Activated T-cell treated with anti-CD3 and anti-CD28 coated beads, Interleukin-2, amount 50 U/mL, for 24 hours (primary cell): ENCODE data around the gene ABTB1.

Experiments
- DNase-seq: peaks from one replicate; pipeline ENCODE4 v3.0.0-alpha.2; 2020
- H3K27ac Mint-ChIP-seq: 2 replicates; pipeline ENCODE4 v1.8.0; 2020; ENCODE audit warnings: mild to moderate bottlenecking, mixed read lengths
- H3K27me3 Mint-ChIP-seq: 2 replicates; pipeline ENCODE4 v1.8.0; 2020; ENCODE audit warnings: mixed read lengths
- H3K36me3 Mint-ChIP-seq: 2 replicates; pipeline ENCODE4 v1.8.0; 2020; ENCODE audit warnings: low read depth, mixed read lengths
- H3K4me1 Mint-ChIP-seq: 2 replicates; pipeline ENCODE4 v1.8.0; 2020; ENCODE audit warnings: low read depth, mixed read lengths
- H3K4me3 Mint-ChIP-seq: 2 replicates; pipeline ENCODE4 v1.8.0; 2020; ENCODE audit warnings: mild to moderate bottlenecking, moderate library complexity, mixed read lengths
- H3K9me3 Mint-ChIP-seq: 2 replicates; pipeline ENCODE4 v1.8.0; 2020; ENCODE audit warnings: mixed read lengths

The ABTB1 gene

GRCh38 chr3:127660621-127661251, 12.0 kb upstream of the ABTB1 start:
- no peak for DNase-seq
- Mint-ChIP-seq H3K9me3 (no peaks in the 10 kb centered on the region), H3K27me3 (no peaks in the 10 kb centered on the region), H3K4me1 (no peaks in the 10 kb centered on the region), H3K27ac (no peak overlapping the region), H3K4me3 (no peak overlapping the region), H3K36me3 (no peaks in the 10 kb centered on the region)

- no peaks in the 10 kb centered on the region for H3K9me3 Mint-ChIP-seq
Measured at GRCh38 chr3:127661600-127661999, 11.2 kb upstream of the ABTB1 start.

GRCh38 chr3:127662001-127662469, 10.7 kb upstream of the ABTB1 start:
- H3K36me3 Mint-ChIP-seq: no peaks in the 10 kb centered on the region
- H3K9me3 Mint-ChIP-seq: no peaks in the 10 kb centered on the region
- no peak overlapping the region for H3K4me3 Mint-ChIP-seq
- H3K27ac Mint-ChIP-seq: no peak overlapping the region
- DNase-seq: no peak
- H3K4me1 Mint-ChIP-seq: no peaks in the 10 kb centered on the region
- H3K27me3 Mint-ChIP-seq: no peaks in the 10 kb centered on the region

More at GRCh38 chr3:127661600-127661999, 11.2 kb upstream of the ABTB1 start:
- Mint-ChIP-seq H3K27ac (no peak overlapping the region), H3K27me3 (no peaks in the 10 kb centered on the region), H3K4me1 (no peaks in the 10 kb centered on the region), H3K36me3 (no peaks in the 10 kb centered on the region), H3K4me3 (no peak overlapping the region)
- no peak for DNase-seq

GRCh38 chr3:127663151-127663550, 9.6 kb upstream of the ABTB1 start:
- no peak overlapping the region for H3K27ac Mint-ChIP-seq
- no peaks in the 10 kb centered on the region for H3K4me1 Mint-ChIP-seq
- no peak overlapping the region for H3K4me3 Mint-ChIP-seq
- H3K36me3 Mint-ChIP-seq: no peaks in the 10 kb centered on the region
- no peak for DNase-seq
- H3K27me3 Mint-ChIP-seq: no peaks in the 10 kb centered on the region
- no peaks in the 10 kb centered on the region for H3K9me3 Mint-ChIP-seq

- no peaks in the 10 kb centered on the region for H3K36me3 Mint-ChIP-seq
- H3K4me3 Mint-ChIP-seq: no peak overlapping the region
- H3K27ac Mint-ChIP-seq: no peak overlapping the region
- H3K27me3 Mint-ChIP-seq: no peaks in the 10 kb centered on the region
- no peaks in the 10 kb centered on the region for H3K4me1 Mint-ChIP-seq
- no peaks in the 10 kb centered on the region for H3K9me3 Mint-ChIP-seq
- no peak for DNase-seq
Measured at GRCh38 chr3:127665165-127665564, 7.6 kb upstream of the ABTB1 start.

GRCh38 chr3:127665586-127665985, 7.2 kb upstream of the ABTB1 start:
- H3K9me3 Mint-ChIP-seq: no peaks in the 10 kb centered on the region
- no peak for DNase-seq
- no peaks in the 10 kb centered on the region for H3K4me1 Mint-ChIP-seq
- no peak overlapping the region for H3K27ac Mint-ChIP-seq
- H3K36me3 Mint-ChIP-seq: no peaks in the 10 kb centered on the region
- no peaks in the 10 kb centered on the region for H3K27me3 Mint-ChIP-seq
- H3K4me3 Mint-ChIP-seq: no peak overlapping the region

- Mint-ChIP-seq H3K27me3 (no peaks in the 10 kb centered on the region), H3K27ac (no peak overlapping the region), H3K4me3 (no peak overlapping the region), H3K4me1 (peaks cover 5% of the 10 kb centered on the region), H3K9me3 (no peaks in the 10 kb centered on the region), H3K36me3 (no peaks in the 10 kb centered on the region)
- no peak for DNase-seq
Measured at GRCh38 chr3:127666676-127667075, 6.1 kb upstream of the ABTB1 start.

GRCh38 chr3:127667119-127667681, 5.6 kb upstream of the ABTB1 start:
- Mint-ChIP-seq H3K27ac (no peak overlapping the region), H3K4me3 (no peak overlapping the region), H3K9me3 (no peaks in the 10 kb centered on the region), H3K36me3 (no peaks in the 10 kb centered on the region), H3K4me1 (peaks cover 7% of the 10 kb centered on the region), H3K27me3 (no peaks in the 10 kb centered on the region)
- DNase-seq: no peak

- H3K4me1 Mint-ChIP-seq: peaks cover 14% of the 10 kb centered on the region
- H3K27ac Mint-ChIP-seq: no peak overlapping the region
- no peak overlapping the region for H3K4me3 Mint-ChIP-seq
- H3K27me3 Mint-ChIP-seq: no peaks in the 10 kb centered on the region
- no peaks in the 10 kb centered on the region for H3K36me3 Mint-ChIP-seq
- DNase-seq: no peak
- H3K9me3 Mint-ChIP-seq: no peaks in the 10 kb centered on the region
Measured at GRCh38 chr3:127668906-127669305, 3.8 kb upstream of the ABTB1 start.

- H3K36me3 Mint-ChIP-seq: no peaks in the 10 kb centered on the region
- no peaks in the 10 kb centered on the region for H3K9me3 Mint-ChIP-seq
- DNase-seq: no peak
- H3K4me3 Mint-ChIP-seq: no peak overlapping the region
- H3K27me3 Mint-ChIP-seq: no peaks in the 10 kb centered on the region
- no peak overlapping the region for H3K27ac Mint-ChIP-seq
- peaks cover 21% of the 10 kb centered on the region for H3K4me1 Mint-ChIP-seq
Measured at GRCh38 chr3:127669541-127670228, 3.1 kb upstream of the ABTB1 start.

GRCh38 chr3:127670229-127670559, 2.6 kb upstream of the ABTB1 start:
- Mint-ChIP-seq H3K27ac (peak overlapping the region; percentile 50), H3K9me3 (no peaks in the 10 kb centered on the region), H3K4me3 (no peak overlapping the region), H3K27me3 (no peaks in the 10 kb centered on the region), H3K4me1 (peaks cover 25% of the 10 kb centered on the region), H3K36me3 (no peaks in the 10 kb centered on the region)
- no peak for DNase-seq

GRCh38 chr3:127670761-127671522, 1.8 kb upstream of the ABTB1 start:
- Mint-ChIP-seq H3K27ac (peak overlapping the region; percentile 79), H3K4me1 (peaks cover 25% of the 10 kb centered on the region), H3K9me3 (no peaks in the 10 kb centered on the region), H3K4me3 (peak overlapping the region; percentile 84), H3K36me3 (peaks cover under 1% of the 10 kb centered on the region), H3K27me3 (no peaks in the 10 kb centered on the region)
- DNase-seq: no peak

- H3K4me3 Mint-ChIP-seq: peak overlapping the region; percentile 84
- peak; percentile 68 for DNase-seq
- H3K4me1 Mint-ChIP-seq: peaks cover 28% of the 10 kb centered on the region
- peak overlapping the region; percentile 94 for H3K27ac Mint-ChIP-seq
- no peaks in the 10 kb centered on the region for H3K9me3 Mint-ChIP-seq
- H3K36me3 Mint-ChIP-seq: peaks cover 3% of the 10 kb centered on the region
- no peaks in the 10 kb centered on the region for H3K27me3 Mint-ChIP-seq
Measured at GRCh38 chr3:127671523-127672428, 976 bp upstream of the ABTB1 start.
